ENCODE measurements around the gene RMI1. TPM values are rescaled to one million over a fixed set of nuclear protein-coding genes. Genes with fewer than 3 reads are reported as not detected.

RMI1 gene
- total and polyA plus RNA-seq, 10 of the 15 experiments (the other 5 are each of a cell fraction or from before 2014, with no cell fraction given): 3.6 to 34.1 (median 16.1) TPM

- BruUV-seq (replicated peaks): no TSS peak
- peaks cover 10% of the 10 kb centered on the region; the same call in 1 of the 2 replicates for H4K20me1 ChIP-seq (ENCODE audit: control insufficient read depth, insufficient read depth)
- H2AFZ ChIP-seq (ENCODE audit: control insufficient read depth, low read depth, low read length): peak within 1 kb of the TSS; percentile 93
- ChIA-PET RAD21 (ENCODE audit: unreplicated experiment) (interaction anchor here (0.6 to 2.1 kb wide), 11 partner anchors 10 to 336 kb away, joined by 3 to 8 read pairs (median 4); partner anchors contain the start of genes KIF27 and UBQLN1), POLR2A (interaction anchor here (0.6 to 2.7 kb wide), 15 partner anchors 9 to 1678 kb away, joined by 3 to 12 read pairs (median 5); partner anchors contain the start of genes KIF27 and UBQLN1), CTCF (interaction anchor here (0.7 to 1.0 kb wide), 4 partner anchors 17 to 286 kb away, joined by 3 to 4 read pairs (median 3); no protein-coding TSS in a partner anchor), SMC1A (ENCODE audit: uncharacterized antibody, unreplicated experiment) (interaction anchor here (1.3 to 2.2 kb wide), 2 partner anchors 58 to 281 kb away, joined by 3 to 6 read pairs; partner anchors contain the start of gene KIF27)
- no peaks in the 10 kb centered on the region; the same call in 2 of the 3 replicates for H3K9me3 ChIP-seq (replicated peaks; ENCODE audit: control insufficient read depth, insufficient read depth, low read length)
- H3K4me1 ChIP-seq (ENCODE audit: control insufficient read depth, insufficient read depth, low read length): no peaks in the 10 kb centered on the region
- H3K27ac ChIP-seq (ENCODE audit: control insufficient read depth, insufficient read depth): peak within 1 kb of the TSS; percentile 94
- 1% methylated on average over 56 of the region's 57 CpGs for WGBS (ENCODE audit: insufficient coverage, insufficient replicate concordance, low lambda C conversion rate, missing lambda C conversion rate)
- H3K4me3 ChIP-seq: peak within 1 kb of the TSS; percentile 72
- in situ Hi-C loops (cut with MboI) (loop anchor here (25.0 kb wide), 1 partner anchor 782 kb away; no protein-coding TSS in a partner anchor), intact Hi-C loops (cut with micrococcal nuclease; ENCODE audit: unreplicated experiment) (loop anchor here (1.0 to 5.0 kb wide), 3 partner anchors 59 to 312 kb away; partner anchors contain the start of genes KIF27 and UBQLN1)
- H3K9ac ChIP-seq (ENCODE audit: control insufficient read depth, insufficient read depth, low read length): peak within 1 kb of the TSS; percentile 98
- ATAC-seq (peak; percentile 88), DNase-seq (ENCODE audit: low read depth, low spot score) (peak; percentile 89), FAIRE-seq (no peak)
- peaks cover 4 to 23% of the 10 kb centered on the region in 2 experiments; a peak in 3 of 4 replicates for H3K36me3 ChIP-seq (ENCODE audit: control insufficient read depth in 2 of 2, insufficient read depth in 2 of 2, low read length in 1 of 2)
- H3K4me2 ChIP-seq (ENCODE audit: control insufficient read depth, insufficient read depth): peak within 1 kb of the TSS; percentile 60
- H3K79me2 ChIP-seq (ENCODE audit: control insufficient read depth, insufficient read depth, low read length): peaks cover 99% of the 10 kb centered on the region
- no peaks in the 10 kb centered on the region for H3K27me3 ChIP-seq (replicated peaks in 1 of 2; ENCODE audit: control insufficient read depth in 2 of 2, insufficient read depth in 2 of 2, low read length in 1 of 2)
- TF ChIP-seq POLR2A (IDR thresholded peaks at IDR 0.05; ENCODE audit: low read depth, low read length): peak; percentile 88
- peak; percentile 93 for TF ChIP-seq CREM (IDR thresholded peaks at IDR 0.05; ENCODE audit: low read depth)
- TF ChIP-seq CHD4 (IDR thresholded peaks at IDR 0.05): no peak
- TF ChIP-seq ASH2L (IDR thresholded peaks at IDR 0.05; ENCODE audit: borderline replicate concordance, low read depth): no peak
- no peak for TF ChIP-seq ZNF24 (IDR thresholded peaks at IDR 0.05)
- no peak for TF ChIP-seq CTCF (IDR thresholded peaks at IDR 0.05 in 2 of 3, conservative IDR thresholded peaks at IDR 0.05 in 1 of 3; ENCODE audit: control insufficient read depth in 2 of 3, extremely low read depth in 1 of 3, insufficient read depth in 1 of 3, low read depth in 3 of 3, low read length in 3 of 3)
- TF ChIP-seq KLF5 (IDR thresholded peaks at IDR 0.05; ENCODE audit: partially characterized antibody): no peak
- no peak for TF ChIP-seq NR2C1 (IDR thresholded peaks at IDR 0.05)
- no peak for TF ChIP-seq CEBPB (IDR thresholded peaks at IDR 0.05; ENCODE audit: borderline replicate concordance in 1 of 2, low read depth in 2 of 2, low read length in 2 of 2)
- TF ChIP-seq SUZ12 (IDR thresholded peaks at IDR 0.05; ENCODE audit: unreplicated experiment): no peak
- TF ChIP-seq FOXM1 (IDR thresholded peaks at IDR 0.05; ENCODE audit: low read depth, low read length): 0 out of 2 replicates have a peak, but pooled peaks have one; percentile 9
- peak; percentile 0; the same call in 1 of the 2 replicates for TF ChIP-seq HCFC1 (IDR thresholded peaks at IDR 0.05; ENCODE audit: low read length)
- 0 out of 2 replicates have a peak, but pooled peaks have one; percentile 35 for TF ChIP-seq IKZF1 (conservative IDR thresholded peaks at IDR 0.05)
- no peak for TF ChIP-seq E2F8 (IDR thresholded peaks at IDR 0.05; ENCODE audit: low read depth, partially characterized antibody)
- no peak for TF ChIP-seq IKZF2 (IDR thresholded peaks at IDR 0.05)
- no peak for TF ChIP-seq SUPT20H (IDR thresholded peaks at IDR 0.05; ENCODE audit: borderline replicate concordance, control insufficient read depth, low read depth, low read length)
- no peak for TF ChIP-seq HDGF (IDR thresholded peaks at IDR 0.05)
- TF ChIP-seq BMI1 (IDR thresholded peaks at IDR 0.05; ENCODE audit: borderline replicate concordance): no peak
- TF ChIP-seq GATAD2B (conservative IDR thresholded peaks at IDR 0.05; ENCODE audit: low read depth): peak; percentile 71; the same call in 1 of the 2 replicates
- TF ChIP-seq RFX5 (IDR thresholded peaks at IDR 0.05; ENCODE audit: low read depth, low read length): peak; percentile 68
- TF ChIP-seq BACH1 (IDR thresholded peaks at IDR 0.05; ENCODE audit: borderline replicate concordance): peak; percentile 77
Measured at GRCh38 chr9:83979812-83980394, 702 bp upstream of the RMI1 start, which contains the start of gene HNRNPK. Gene HNRNPK (minus strand): TSS chr9:83980215. CDS start chr9:83978252, 1,963 bp downstream.
